ENCODE results near the gene CDKN2AIP. TPM values are rescaled to one million over a fixed set of nuclear protein-coding genes. Genes with fewer than 3 reads are reported as not detected.
"Not testable (repeated sequence)": the region's sequence is repeated elsewhere in the genome, so short reads cannot be mapped to it uniquely, and the experiment has no call there.

CDKN2AIP gene
- total and polyA plus RNA-seq, 7 donors: 12.9 to 35.0 (median 17.7) TPM

DNA sequence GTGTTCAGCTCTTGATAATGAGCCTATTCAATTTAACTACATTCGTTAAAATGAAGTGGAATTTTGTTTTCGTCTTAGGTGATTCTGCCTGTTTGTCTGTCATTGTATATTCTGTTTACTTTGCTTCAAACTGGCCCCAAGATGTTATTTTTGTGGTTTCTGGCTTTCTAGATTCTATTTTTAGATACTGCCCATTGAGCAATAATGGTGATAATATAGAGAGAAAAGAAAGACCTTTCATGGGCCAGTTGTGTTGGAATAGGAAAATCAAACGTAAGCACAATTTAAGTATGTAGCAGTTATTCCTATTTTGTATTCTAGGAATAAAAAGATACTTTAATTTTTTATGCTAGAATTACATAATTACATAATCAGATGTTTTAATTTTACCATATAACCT lies 4.0 kb downstream of the CDKN2AIP start:
- H3K4me1 ChIP-seq: peaks cover 0 to 44% (median 33%) of the 10 kb centered on the region in 4 donors
- no peak for TF ChIP-seq EP300 (IDR thresholded peaks at IDR 0.05)
- DNase-seq: no peak
- no peaks in the 10 kb centered on the region for H3K9me3 ChIP-seq
- WGBS, 2 donors: 70 to 89% methylated on average over 3 of the region's 3 CpGs
- H3K36me3 ChIP-seq: peaks cover 14 to 75% (median 20%) of the 10 kb centered on the region in 4 donors
- no peak overlapping the region for H3K4me3 ChIP-seq
- H3K27ac ChIP-seq: no peak overlapping the region
- H3K27me3 ChIP-seq: no peaks in the 10 kb centered on the region
- intact Hi-C loops (cut with DNase I): no loop called here

DNA sequence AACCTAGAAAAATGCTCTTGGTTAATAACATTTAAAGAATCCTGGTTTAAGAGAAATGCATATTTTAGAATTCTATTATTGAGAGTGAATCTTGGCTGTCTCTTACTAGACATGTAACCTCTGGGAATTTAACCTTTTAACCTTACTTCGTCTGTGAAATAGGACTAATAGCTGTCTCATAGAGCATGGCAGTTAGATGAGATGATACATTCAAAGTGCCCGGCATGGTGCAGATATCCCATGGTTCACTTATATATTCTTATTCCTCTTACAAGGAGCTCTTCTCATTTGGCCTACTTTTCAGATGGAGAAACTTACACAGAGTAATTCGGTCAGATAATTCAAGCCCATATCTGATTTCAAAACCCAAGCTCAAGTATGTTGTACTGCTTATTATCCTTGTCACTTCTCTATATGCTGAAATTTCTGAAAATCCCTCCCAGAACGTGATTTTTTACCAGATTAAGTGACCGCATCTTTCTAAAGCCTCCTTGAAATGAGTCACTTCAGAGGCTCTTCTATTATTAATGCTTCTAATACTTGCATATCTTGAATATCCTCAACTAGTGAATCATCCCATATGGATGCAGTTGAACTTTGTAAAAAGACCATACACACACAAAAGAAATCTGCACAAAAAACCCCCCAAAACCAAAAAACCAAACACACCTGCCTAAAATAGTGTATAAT lies 4.9 kb downstream of the CDKN2AIP start:
- Histone ChIP-seq H3K4me1 (peaks cover 0 to 43% (median 32%) of the 10 kb centered on the region in 4 donors), H3K27ac (no peak overlapping the region), H3K36me3 (peaks cover 14 to 75% (median 20%) of the 10 kb centered on the region in 4 donors), H3K4me3 (no peak overlapping the region), H3K9me3 (no peaks in the 10 kb centered on the region), H3K27me3 (no peaks in the 10 kb centered on the region)
- no peak for TF ChIP-seq EP300 (IDR thresholded peaks at IDR 0.05)
- no peak for DNase-seq
- intact Hi-C loops (cut with DNase I): no loop called here
- 90 to 95% methylated on average over 5 of the region's 5 CpGs for WGBS, 2 donors

DNA sequence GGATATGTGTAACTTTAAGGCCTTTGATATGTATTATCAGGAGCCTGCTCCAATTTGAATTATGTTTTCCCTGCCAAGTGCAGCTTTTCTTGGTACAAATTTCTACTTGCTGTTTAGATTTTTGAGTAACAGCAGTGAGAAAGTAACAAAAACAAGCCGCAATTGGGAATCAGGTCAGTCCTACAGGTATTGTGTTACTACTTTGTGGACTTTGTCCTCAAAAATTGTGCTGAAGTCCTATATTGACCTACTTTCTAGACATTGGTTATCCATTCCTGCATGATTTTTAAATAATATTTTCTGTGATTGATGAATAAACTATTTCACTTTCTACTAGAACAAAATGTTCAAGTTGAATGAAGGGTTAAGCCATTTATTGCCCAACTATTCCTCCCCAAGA lies 5.7 kb downstream of the CDKN2AIP start:
- no peak for DNase-seq
- Histone ChIP-seq H3K27me3 (no peaks in the 10 kb centered on the region), H3K9me3 (no peaks in the 10 kb centered on the region), H3K27ac (no peak overlapping the region), H3K4me3 (no peak overlapping the region), H3K4me1 (peaks cover 0 to 43% (median 32%) of the 10 kb centered on the region in 4 donors), H3K36me3 (peaks cover 14 to 75% (median 20%) of the 10 kb centered on the region in 4 donors)
- intact Hi-C loops (cut with DNase I): no loop called here
- no peak for TF ChIP-seq POLR2AphosphoS5 (IDR thresholded peaks at IDR 0.05)
- TF ChIP-seq, protein P1, sequence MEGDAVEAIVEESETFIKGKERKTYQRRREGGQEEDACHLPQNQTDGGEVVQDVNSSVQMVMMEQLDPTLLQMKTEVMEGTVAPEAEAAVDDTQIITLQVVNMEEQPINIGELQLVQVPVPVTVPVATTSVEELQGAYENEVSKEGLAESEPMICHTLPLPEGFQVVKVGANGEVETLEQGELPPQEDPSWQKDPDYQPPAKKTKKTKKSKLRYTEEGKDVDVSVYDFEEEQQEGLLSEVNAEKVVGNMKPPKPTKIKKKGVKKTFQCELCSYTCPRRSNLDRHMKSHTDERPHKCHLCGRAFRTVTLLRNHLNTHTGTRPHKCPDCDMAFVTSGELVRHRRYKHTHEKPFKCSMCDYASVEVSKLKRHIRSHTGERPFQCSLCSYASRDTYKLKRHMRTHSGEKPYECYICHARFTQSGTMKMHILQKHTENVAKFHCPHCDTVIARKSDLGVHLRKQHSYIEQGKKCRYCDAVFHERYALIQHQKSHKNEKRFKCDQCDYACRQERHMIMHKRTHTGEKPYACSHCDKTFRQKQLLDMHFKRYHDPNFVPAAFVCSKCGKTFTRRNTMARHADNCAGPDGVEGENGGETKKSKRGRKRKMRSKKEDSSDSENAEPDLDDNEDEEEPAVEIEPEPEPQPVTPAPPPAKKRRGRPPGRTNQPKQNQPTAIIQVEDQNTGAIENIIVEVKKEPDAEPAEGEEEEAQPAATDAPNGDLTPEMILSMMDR (IDR thresholded peaks at IDR 0.05): no peak
- TF ChIP-seq POLR2A (IDR thresholded peaks at IDR 0.05): no peak
- no peak for TF ChIP-seq EP300 (IDR thresholded peaks at IDR 0.05)
- WGBS, 2 donors: 100% methylated on average over 1 of the region's 1 CpG

DNA sequence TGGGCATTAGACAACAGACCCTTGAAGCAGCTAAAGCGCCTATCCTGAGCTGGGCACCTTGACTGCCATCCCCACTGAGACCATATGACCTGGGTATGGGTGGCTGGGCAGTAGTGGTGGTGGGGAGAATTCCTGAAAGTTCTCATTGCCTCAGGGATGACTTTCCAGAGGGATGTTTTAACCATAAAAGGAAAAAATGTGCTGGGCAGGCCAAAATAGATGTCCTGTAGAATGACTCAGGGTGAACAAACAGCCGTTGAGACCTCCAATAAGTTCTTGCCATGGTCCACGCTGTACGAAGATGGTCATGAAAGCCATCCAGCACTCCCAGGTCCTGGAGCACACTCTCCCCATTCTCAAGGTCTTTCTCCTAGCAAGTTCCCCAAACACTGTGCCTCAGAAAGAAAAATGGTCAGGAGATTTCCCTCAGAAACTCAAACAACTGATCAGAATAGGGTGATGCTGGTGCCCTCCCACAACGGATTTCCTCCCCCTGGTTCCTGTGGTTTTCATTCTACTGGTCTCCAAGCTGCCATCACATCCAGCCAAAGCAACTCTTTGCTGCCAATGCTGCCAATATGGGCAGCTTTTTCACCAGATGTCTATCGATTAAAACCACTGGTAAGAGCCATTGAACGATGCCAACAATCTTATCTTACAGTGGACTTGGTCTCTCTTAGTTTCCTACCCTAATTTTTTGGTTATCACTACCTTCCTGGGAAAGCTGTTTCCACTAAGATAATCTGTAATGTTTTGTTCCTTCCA lies 11.2 kb downstream of the CDKN2AIP start:
- intact Hi-C loops (cut with DNase I): no loop called here
- TF ChIP-seq EP300 (IDR thresholded peaks at IDR 0.05) (no peak), POLR2AphosphoS5 (IDR thresholded peaks at IDR 0.05) (no peak), POLR2A (IDR thresholded peaks at IDR 0.05) (no peak)
- TF ChIP-seq, protein P1 (IDR thresholded peaks at IDR 0.05): no peak
- WGBS, 2 donors: 74 to 89% methylated on average over 7 of the region's 7 CpGs

DNA sequence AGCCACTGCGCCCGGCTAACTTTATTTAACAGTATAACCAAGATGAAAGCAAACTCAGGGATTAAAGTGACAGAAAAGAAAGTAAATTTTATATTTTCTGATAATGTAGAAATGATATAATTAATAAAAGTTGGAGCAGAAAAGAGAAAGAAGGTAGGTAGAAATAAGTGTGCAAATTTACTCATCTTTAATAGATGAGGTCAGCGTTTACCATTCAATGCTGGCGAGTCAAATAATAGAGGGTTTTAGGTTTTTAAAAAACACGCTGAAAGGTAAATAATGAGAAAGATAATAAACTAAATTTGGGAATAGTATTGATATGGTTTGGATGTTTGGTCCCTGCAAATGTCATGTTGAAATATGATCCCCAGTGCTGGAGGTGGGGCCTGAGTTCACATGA lies 13.6 kb downstream of the CDKN2AIP start:
- Histone ChIP-seq H3K27ac (no peak overlapping the region), H3K9me3 (no peaks in the 10 kb centered on the region), H3K4me3 (no peak overlapping the region), H3K4me1 (no peaks in the 10 kb centered on the region), H3K36me3 (peaks cover 0 to 5% (median 0%) of the 10 kb centered on the region in 4 donors), H3K27me3 (no peaks in the 10 kb centered on the region)
- intact Hi-C loops (cut with DNase I): no loop called here
- DNase-seq: no peak
- WGBS, 2 donors: 79 to 88% methylated on average over 5 of the region's 5 CpGs
- TF ChIP-seq POLR2A (IDR thresholded peaks at IDR 0.05) (no peak), EP300 (IDR thresholded peaks at IDR 0.05) (no peak), POLR2AphosphoS5 (IDR thresholded peaks at IDR 0.05) (no peak)

More for the DNA sequence above, 11.2 kb downstream of the CDKN2AIP start:
- H3K9me3 ChIP-seq: no peaks in the 10 kb centered on the region
- no peak overlapping the region for H3K4me3 ChIP-seq
- peaks cover 0 to 26% (median 0%) of the 10 kb centered on the region in 4 donors for H3K36me3 ChIP-seq
- DNase-seq: no peak
- H3K27ac ChIP-seq: no peak overlapping the region
- no peaks in the 10 kb centered on the region for H3K4me1 ChIP-seq
- H3K27me3 ChIP-seq: no peaks in the 10 kb centered on the region

DNA sequence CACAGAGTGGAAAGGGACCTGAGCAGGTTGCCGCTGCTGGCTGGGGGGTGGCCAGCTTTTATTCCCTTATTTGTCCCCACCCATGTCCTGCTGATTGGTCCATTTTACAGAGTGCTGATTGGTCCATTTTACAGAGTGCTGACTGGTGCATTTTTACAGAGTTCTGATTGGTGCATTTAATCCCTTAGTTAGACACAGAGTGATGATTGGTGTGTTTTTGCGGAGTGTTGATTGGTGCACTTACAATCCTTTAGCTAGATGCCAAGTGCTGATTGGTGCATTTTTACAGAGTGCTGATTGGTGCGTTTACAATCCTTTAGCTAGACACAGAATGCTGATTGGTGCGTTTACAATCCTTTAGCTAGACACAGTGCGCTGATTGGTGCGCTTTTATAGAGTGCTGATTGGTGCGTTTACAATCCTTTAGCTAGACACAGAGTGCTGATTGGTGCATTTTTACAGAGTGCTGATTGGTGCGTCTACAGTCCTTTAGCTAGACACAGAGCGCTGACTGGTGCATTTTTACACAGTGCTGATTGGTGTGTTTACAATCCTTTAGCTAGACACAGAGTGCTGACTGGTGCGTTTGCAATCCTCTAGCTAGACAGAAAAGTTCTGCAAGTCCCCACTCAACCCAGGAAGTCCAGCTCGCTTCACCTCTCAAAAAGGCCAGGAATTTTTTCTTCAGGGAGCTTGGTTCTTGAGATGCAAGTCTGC lies 19.6 kb downstream of the CDKN2AIP start:
- WGBS, 2 donors: 61 to 90% methylated on average over 8 to 11 of the region's 11 CpGs
- H3K9me3 ChIP-seq; H3K4me1 ChIP-seq; H3K27ac ChIP-seq; H3K4me3 ChIP-seq; H3K36me3 ChIP-seq; H3K27me3 ChIP-seq; DNase-seq; intact Hi-C loops (cut with DNase I): not testable (repeated sequence)

DNA sequence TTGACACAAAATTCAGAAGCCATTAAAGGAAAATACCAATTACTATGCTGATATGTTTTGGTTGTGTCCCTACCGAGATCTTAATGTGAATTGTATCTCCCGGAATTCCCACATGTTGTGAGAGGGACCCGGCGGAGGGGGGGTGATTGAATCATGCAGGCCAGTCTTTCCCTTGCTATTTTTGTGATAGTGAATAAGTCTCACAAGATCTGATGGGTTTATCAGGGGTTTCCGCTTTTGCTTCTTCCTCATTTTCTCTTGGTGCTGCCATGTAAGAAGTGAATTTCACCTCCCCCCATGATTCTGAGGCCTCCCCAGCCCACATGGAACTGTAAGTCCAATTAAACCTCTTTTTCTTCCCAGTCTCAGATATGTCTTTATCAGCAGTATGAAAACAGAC lies 21.4 kb downstream of the CDKN2AIP start:
- DNase-seq; H3K4me3 ChIP-seq; H3K4me1 ChIP-seq; H3K36me3 ChIP-seq; H3K9me3 ChIP-seq; H3K27ac ChIP-seq; H3K27me3 ChIP-seq; intact Hi-C loops (cut with DNase I): not testable (repeated sequence)
- WGBS, 2 donors: 58 to 80% methylated on average over 5 of the region's 5 CpGs
